ENCODE data around the gene NMRK1.

Gene NMRK1

DNA sequence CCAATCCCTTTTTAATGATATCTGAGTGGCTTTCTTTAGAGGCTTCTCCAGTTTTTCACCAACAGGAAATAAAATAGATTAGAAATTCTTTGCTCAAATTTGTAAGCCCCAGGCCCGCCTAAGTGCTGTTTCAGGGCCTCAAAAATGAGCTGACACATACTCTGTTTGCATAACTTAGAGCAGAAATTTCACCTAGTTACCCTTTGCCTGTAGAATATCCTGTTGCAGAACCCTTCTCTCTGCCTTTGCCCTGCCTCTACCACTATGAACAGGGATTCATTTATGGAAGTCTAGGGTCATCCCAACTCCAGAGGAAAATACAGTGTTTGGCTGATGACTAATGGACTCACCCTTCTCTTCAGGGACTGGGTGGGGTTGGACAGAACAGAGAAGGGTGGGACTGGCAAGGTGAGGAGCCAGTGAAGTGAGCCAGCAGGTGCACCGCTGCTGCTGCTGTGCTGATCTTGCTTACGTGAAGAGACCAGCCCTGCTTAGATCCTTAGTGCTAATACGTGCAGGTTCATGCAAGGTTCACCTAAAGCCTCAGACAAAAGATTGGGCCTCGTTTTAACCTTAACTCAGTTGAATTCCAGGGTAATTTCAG lies 23.2 kb upstream of the NMRK1 start:
- ATAC-seq (replicated peaks) (no peak), DNase-seq (no peak)
- no peak overlapping the region for H3K27ac Mint-ChIP-seq
- peaks cover 3 to 18% of the 10 kb centered on the region in 2 donors for H3K36me3 Mint-ChIP-seq
- no peaks in the 10 kb centered on the region for H3K27me3 Mint-ChIP-seq
- peaks cover 27 to 44% of the 10 kb centered on the region in 2 donors for H3K4me1 Mint-ChIP-seq
- no peak overlapping the region for H3K4me3 Mint-ChIP-seq
- H3K9me3 Mint-ChIP-seq: peaks cover 0 to 1% of the 10 kb centered on the region in 2 donors

DNA sequence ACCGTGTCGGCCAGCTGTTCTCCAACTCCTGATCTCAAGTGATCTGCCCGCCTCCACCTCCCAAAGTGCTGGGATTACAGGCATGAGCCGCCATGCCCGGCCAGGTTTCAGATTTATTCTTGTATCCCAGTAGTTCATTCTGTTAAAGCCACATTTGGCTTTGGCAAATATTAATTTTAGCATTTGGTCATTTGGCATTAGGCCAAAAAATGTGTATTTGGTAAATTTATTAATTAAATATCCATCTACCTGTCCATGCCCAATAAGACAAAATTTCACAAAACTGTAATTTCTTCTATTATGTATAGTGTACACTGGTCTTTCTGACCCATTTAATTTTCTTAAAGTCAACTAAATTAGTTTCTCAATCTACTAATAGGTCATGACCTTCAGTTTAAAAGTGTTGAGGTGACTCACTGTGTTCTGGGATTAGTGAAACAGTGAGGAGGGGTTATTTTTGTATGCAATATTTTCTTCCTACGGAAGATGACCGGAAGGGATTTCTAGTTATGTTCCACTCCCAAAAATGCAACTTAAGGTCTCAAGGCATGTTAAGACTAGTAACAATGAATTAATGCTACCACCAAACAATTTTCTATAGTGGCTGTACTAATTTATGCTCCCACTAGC lies 21.4 kb upstream of the NMRK1 start:
- peaks cover 35 to 61% of the 10 kb centered on the region in 2 donors for H3K4me1 Mint-ChIP-seq
- peaks cover 6 to 20% of the 10 kb centered on the region in 2 donors for H3K36me3 Mint-ChIP-seq
- ATAC-seq (replicated peaks): no peak
- H3K9me3 Mint-ChIP-seq: peaks cover 0 to 1% of the 10 kb centered on the region in 2 donors
- H3K27me3 Mint-ChIP-seq: no peaks in the 10 kb centered on the region
- H3K4me3 Mint-ChIP-seq: no peak overlapping the region
- no peak overlapping the region for H3K27ac Mint-ChIP-seq
- DNase-seq: no peak

DNA sequence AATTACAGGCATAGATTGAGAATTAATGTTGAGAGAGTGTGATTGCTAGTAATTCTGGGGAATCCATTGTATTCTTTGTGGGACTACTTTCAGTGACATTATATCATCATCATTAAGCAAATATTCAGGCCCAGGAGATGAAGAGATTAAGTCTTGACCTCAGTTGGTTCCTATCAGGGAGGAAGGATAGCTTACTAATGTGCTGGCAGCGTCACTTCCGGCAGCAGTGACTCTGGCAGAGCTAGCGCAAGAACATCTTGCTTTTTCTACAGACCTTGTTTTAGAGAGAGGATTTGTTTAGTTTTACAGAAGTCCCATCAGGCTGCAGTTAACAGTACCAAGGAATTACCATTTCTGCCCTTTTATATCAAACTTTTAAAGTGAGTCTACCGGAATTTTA lies 20.6 kb upstream of the NMRK1 start:
- Mint-ChIP-seq H3K9me3 (peaks cover 0 to 1% of the 10 kb centered on the region in 2 donors), H3K4me3 (no peak overlapping the region), H3K27me3 (no peaks in the 10 kb centered on the region), H3K4me1 (peaks cover 33 to 62% of the 10 kb centered on the region in 2 donors), H3K36me3 (peaks cover 10 to 20% of the 10 kb centered on the region in 2 donors), H3K27ac (no peak overlapping the region)
- DNase-seq: no peak
- ATAC-seq (replicated peaks): no peak

GRCh38 chr9:75106857-75107256 lies 18.9 kb upstream of the NMRK1 start:
- H3K36me3 Mint-ChIP-seq: peaks cover 19 to 23% of the 10 kb centered on the region in 2 donors
- no peak for DNase-seq

GRCh38 chr9:75105841-75106240 lies 17.9 kb upstream of the NMRK1 start:
- no peak overlapping the region for H3K27ac Mint-ChIP-seq
- H3K9me3 Mint-ChIP-seq: peaks cover 0 to 1% of the 10 kb centered on the region in 2 donors
- DNase-seq (no peak), ATAC-seq (replicated peaks) (no peak)
- H3K4me1 Mint-ChIP-seq: peaks cover 34 to 61% of the 10 kb centered on the region in 2 donors
- peaks cover 19 to 30% of the 10 kb centered on the region in 2 donors for H3K36me3 Mint-ChIP-seq
- no peak overlapping the region for H3K4me3 Mint-ChIP-seq
- H3K27me3 Mint-ChIP-seq: no peaks in the 10 kb centered on the region

More at GRCh38 chr9:75106857-75107256, 18.9 kb upstream of the NMRK1 start:
- Mint-ChIP-seq H3K4me3 (no peak overlapping the region), H3K27me3 (no peaks in the 10 kb centered on the region), H3K27ac (no peak overlapping the region), H3K4me1 (peaks cover 29 to 61% of the 10 kb centered on the region in 2 donors), H3K9me3 (peaks cover 0 to 1% of the 10 kb centered on the region in 2 donors)
- no peak for ATAC-seq (replicated peaks)

DNA sequence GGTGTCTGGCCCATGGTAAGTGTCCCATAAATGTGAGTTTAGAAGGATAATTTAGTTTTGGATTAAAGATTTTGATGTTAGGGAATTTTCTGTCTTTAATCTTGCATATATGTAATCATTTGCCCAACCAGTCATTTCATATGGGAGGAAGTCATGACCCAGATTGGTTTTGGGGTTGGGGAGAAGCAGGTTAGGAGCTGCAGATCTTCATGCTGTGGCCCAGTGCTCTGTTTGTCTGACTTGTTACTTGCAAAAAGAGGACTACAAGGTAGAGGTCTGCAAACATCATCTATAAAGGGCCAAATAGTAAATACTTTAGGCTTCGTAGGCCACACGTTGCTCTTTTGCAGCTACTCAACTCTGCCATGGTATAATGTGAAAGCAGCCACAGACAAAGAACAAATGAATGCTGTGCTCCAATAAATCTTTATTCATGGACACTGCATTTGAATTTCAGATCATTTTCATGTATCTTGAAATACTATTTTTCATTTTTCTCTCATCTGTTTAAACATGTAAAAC lies 17.1 kb upstream of the NMRK1 start:
- H3K9me3 Mint-ChIP-seq: no peaks in the 10 kb centered on the region
- peaks cover 16 to 27% of the 10 kb centered on the region in 2 donors for H3K36me3 Mint-ChIP-seq
- H3K27me3 Mint-ChIP-seq: no peaks in the 10 kb centered on the region
- DNase-seq (no peak), ATAC-seq (replicated peaks) (no peak)
- H3K4me1 Mint-ChIP-seq: peaks cover 32 to 56% of the 10 kb centered on the region in 2 donors
- H3K27ac Mint-ChIP-seq: peak overlapping the region; percentile 38
- H3K4me3 Mint-ChIP-seq: no peak overlapping the region

- Mint-ChIP-seq H3K36me3 (peaks cover 16 to 25% of the 10 kb centered on the region in 2 donors), H3K27ac (peak overlapping the region; percentile 38), H3K27me3 (no peaks in the 10 kb centered on the region), H3K4me3 (no peak overlapping the region), H3K4me1 (peaks cover 29 to 58% of the 10 kb centered on the region in 2 donors), H3K9me3 (no peaks in the 10 kb centered on the region)
- ATAC-seq (replicated peaks) (no peak), DNase-seq (no peak)
These were observed 16.7 kb upstream of the NMRK1 start for GRCh38 chr9:75104607-75105006.

DNA sequence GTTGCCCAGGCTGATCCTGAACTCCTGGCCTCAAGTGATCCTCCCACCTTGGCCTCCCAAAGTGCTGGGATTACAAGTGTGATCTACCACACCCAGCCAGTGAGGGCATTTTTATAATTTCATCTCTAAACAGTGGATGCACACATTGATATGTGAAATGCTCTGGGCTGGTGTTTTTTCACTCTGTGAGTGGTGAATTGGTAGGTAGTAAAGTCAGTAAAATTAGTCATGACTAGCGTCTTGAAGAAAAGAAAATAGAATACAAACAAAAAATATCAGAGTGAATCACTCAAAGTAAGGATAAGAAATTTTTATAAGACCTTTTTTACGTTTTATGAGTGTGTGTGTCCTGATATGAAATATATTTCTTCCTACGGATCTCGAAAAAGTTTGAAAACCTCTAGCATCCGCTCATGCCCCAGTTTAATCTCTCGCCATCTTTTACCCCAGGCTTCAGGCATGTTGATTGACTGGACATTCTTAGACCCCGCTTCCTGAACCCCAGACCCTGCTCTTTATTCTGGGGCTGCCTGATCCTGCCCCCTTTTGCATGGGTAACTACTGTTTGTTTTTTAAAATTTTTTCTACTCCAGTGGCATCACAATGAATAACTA lies 14.3 kb upstream of the NMRK1 start:
- ATAC-seq (replicated peaks): no peak
- Mint-ChIP-seq H3K4me1 (peaks cover 26 to 71% of the 10 kb centered on the region in 2 donors), H3K27ac (peak overlapping the region; percentile 43)

DNA sequence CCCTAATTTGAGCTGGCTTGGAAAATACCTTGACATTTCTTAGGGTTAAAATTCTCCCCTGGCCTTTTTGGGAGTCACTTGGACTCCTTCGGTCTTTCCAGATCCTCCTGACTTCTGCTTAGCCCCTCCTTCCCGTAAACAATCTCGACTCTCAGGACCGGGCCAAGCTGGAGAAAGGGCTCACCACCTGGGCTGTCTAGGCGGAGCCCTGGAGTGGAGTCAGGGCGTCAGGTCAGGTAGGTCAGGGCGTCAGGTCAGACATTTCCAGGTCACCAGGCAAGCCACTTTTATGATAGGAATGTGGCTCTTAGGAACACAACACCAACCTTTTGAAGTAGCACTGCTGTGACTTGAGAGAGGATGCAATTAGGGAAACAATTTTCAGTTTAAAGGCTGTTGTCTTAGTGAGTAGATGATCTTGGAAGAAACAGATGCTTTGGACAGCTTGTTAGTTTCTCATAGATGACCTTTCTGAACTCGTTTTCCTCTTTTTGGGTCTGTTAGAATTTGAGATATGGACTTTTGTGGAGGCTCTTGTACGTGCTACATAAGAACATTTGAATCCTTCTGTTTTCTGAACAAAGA lies 13.1 kb upstream of the NMRK1 start:
- H3K36me3 Mint-ChIP-seq: peaks cover 19 to 32% of the 10 kb centered on the region in 2 donors
- DNase-seq: no peak
- H3K9me3 Mint-ChIP-seq: no peaks in the 10 kb centered on the region
- peaks cover 27 to 70% of the 10 kb centered on the region in 2 donors for H3K4me1 Mint-ChIP-seq
- H3K4me3 Mint-ChIP-seq: no peak overlapping the region
- H3K27me3 Mint-ChIP-seq: no peaks in the 10 kb centered on the region
- no peak for ATAC-seq (replicated peaks)
- peak overlapping the region; percentile 28 for H3K27ac Mint-ChIP-seq

More for the DNA sequence above, 14.3 kb upstream of the NMRK1 start:
- Mint-ChIP-seq H3K9me3 (no peaks in the 10 kb centered on the region), H3K36me3 (peaks cover 16 to 32% of the 10 kb centered on the region in 2 donors), H3K27me3 (no peaks in the 10 kb centered on the region), H3K4me3 (no peak overlapping the region)
- no peak for DNase-seq

DNA sequence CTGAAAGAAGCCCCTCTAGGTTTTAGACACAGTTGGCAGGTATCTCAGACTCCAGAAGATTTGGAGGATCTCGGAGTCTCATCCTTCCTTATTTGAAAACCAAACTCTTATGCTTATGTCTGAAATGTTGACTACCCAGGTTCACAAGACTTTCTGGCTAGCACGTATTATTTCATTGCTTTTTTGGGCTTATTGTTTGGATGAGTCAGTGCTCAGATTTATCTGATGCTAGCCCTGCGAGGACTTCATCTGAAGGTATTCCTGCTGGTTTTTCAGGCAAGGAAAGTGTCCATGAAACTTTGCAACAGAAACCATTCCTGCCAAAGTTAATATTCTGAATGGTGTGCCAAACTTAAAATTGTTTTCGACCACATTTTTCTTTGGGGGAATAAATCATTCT lies 8.8 kb upstream of the NMRK1 start:
- ATAC-seq (replicated peaks): no peak
- Mint-ChIP-seq H3K9me3 (no peaks in the 10 kb centered on the region), H3K27me3 (no peaks in the 10 kb centered on the region), H3K4me3 (no peak overlapping the region), H3K27ac (no peak overlapping the region), H3K36me3 (peaks cover 8 to 25% of the 10 kb centered on the region in 2 donors), H3K4me1 (peaks cover 33 to 68% of the 10 kb centered on the region in 2 donors)
- DNase-seq: no peak

- Mint-ChIP-seq H3K36me3 (peaks cover 14 to 20% of the 10 kb centered on the region in 2 donors), H3K9me3 (no peaks in the 10 kb centered on the region), H3K4me3 (no peak overlapping the region), H3K27me3 (no peaks in the 10 kb centered on the region), H3K4me1 (peaks cover 36 to 70% of the 10 kb centered on the region in 2 donors), H3K27ac (no peak overlapping the region)
- ATAC-seq (replicated peaks) (no peak), DNase-seq (no peak)
These were observed 4.8 kb upstream of the NMRK1 start for GRCh38 chr9:75092766-75093165.

DNA sequence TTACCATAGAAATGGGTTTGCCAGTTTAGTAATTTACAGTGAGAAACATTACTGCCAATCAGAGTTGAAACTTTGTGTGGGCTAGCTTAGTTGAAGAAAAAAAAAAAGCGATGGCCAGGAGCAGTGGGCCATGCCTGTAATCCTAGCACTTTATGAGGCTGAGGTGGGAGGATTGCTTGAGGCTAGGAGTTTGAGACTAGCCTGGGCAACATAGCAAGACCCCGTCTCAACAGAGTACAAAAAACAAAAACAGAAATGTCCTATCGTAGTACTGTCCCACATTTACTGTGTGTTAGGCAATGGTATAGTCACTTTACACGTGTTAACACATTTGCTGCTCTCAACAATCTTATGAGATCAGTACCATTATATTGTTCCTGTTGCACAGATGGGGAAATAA lies 2.6 kb upstream of the NMRK1 start:
- Mint-ChIP-seq H3K27me3 (no peaks in the 10 kb centered on the region), H3K36me3 (peaks cover 10 to 15% of the 10 kb centered on the region in 2 donors), H3K4me1 (peaks cover 34 to 56% of the 10 kb centered on the region in 2 donors), H3K4me3 (no peak overlapping the region), H3K9me3 (no peaks in the 10 kb centered on the region), H3K27ac (no peak overlapping the region)
- DNase-seq (no peak), ATAC-seq (replicated peaks) (no peak)

- Mint-ChIP-seq H3K27me3 (no peaks in the 10 kb centered on the region), H3K36me3 (peaks cover 10% of the 10 kb centered on the region in 2 donors), H3K27ac (peak overlapping the region; percentile 94), H3K4me3 (peak overlapping the region; percentile 92 to 94), H3K9me3 (no peaks in the 10 kb centered on the region), H3K4me1 (peaks cover 29 to 45% of the 10 kb centered on the region in 2 donors)
- no peak for DNase-seq
- ATAC-seq (replicated peaks): no peak
These were observed 1.4 kb upstream of the NMRK1 start for GRCh38 chr9:75089373-75089766.

GRCh38 chr9:75088646-75089372 lies 854 bp upstream of the NMRK1 start:
- peaks cover 10% of the 10 kb centered on the region in 2 donors for H3K36me3 Mint-ChIP-seq
- peak overlapping the region; percentile 95 for H3K27ac Mint-ChIP-seq
- ATAC-seq (replicated peaks): peak; percentile 39 to 43
- peak; percentile 56 for DNase-seq
- H3K4me3 Mint-ChIP-seq: peak overlapping the region; percentile 92 to 94
- H3K9me3 Mint-ChIP-seq: no peaks in the 10 kb centered on the region
- peaks cover 25 to 39% of the 10 kb centered on the region in 2 donors for H3K4me1 Mint-ChIP-seq
- no peaks in the 10 kb centered on the region for H3K27me3 Mint-ChIP-seq
